Activated CD4-positive, alpha-beta T cell treated with anti-CD3 and anti-CD28 coated beads, Interleukin-2, Interleukin-4, amounts not matched to agents 100 ng/mL and 50 ng/mL, durations not matched to agents 16 hours and 8 hours (primary cell): ENCODE measurements around the gene FAM200C.
A peak's percentile ranks its signal among the peaks of the same experiment; 100 is the strongest.
"Not testable (repeated sequence)": the region's sequence is repeated elsewhere in the genome, so short reads cannot be mapped to it uniquely, and the experiment has no call there.

Source experiments
- DNase-seq: peaks from one replicate; pipeline ENCODE4 v3.0.0-alpha.2; 2020; ENCODE audit warnings: low spot score

The FAM200C gene

GRCh38 chr5:160399402-160400353 is at the start of gene FAM200C:
FAM200C (minus strand) TSS chr5:160400054; CDS start chr5:160395490, 4,564 bp downstream.
- peak; percentile 81 for DNase-seq

GRCh38 chr5:160449458-160449857 is 49.6 kb upstream of the FAM200C start:
- DNase-seq = no peak

GRCh38 chr5:160448886-160449285 is 49.0 kb upstream of the FAM200C start:
- no peak for DNase-seq

DNA sequence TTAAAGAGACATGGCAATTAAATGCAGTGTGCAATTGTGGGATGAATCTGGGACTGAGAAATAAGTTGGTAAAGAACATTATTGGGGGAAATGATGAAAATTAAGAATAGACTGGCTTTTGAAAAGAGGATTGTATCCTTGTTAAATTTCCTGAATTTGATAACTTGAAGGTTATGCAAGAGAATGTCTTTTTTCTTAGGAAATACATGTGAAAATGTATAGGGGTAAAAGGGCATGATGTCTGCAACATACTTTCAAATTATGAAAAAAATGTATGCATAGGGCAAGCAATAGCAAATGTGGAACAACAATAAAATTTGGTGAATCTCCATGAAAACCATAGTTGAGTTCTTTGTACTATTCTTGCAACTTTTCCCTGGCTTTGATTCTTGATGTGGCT is 45.9 kb upstream of the FAM200C start:
- no peak for DNase-seq

- DNase-seq = no peak
Measured at GRCh38 chr5:160445132-160445531, 45.3 kb upstream of the FAM200C start.

DNA sequence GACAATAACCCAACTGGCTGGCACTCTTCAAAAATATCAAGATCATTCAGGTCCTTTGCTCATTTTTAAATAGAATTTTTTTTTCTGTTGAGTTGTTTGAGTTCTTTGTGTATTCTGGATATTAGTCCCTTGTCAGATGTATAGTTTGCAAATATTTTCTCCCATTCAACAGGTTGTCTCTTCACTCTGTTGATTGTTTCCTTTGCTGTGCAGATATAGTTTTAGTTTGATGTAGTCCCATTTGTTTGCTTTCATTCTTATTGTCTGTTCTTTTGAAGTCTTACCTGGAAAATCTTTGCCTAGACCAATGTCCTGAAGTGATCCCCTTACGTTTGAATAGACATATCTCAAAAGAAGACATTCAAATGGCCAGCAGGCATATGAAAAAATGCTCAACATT is 44.6 kb upstream of the FAM200C start:
- no peak for DNase-seq

- DNase-seq = no peak
Measured at GRCh38 chr5:160442824-160443431, 43.1 kb upstream of the FAM200C start.

GRCh38 chr5:160441311-160441781 is 41.5 kb upstream of the FAM200C start:
- no peak for DNase-seq

GRCh38 chr5:160439205-160439600 is 39.3 kb upstream of the FAM200C start:
- peak; percentile 91 for DNase-seq

DNA sequence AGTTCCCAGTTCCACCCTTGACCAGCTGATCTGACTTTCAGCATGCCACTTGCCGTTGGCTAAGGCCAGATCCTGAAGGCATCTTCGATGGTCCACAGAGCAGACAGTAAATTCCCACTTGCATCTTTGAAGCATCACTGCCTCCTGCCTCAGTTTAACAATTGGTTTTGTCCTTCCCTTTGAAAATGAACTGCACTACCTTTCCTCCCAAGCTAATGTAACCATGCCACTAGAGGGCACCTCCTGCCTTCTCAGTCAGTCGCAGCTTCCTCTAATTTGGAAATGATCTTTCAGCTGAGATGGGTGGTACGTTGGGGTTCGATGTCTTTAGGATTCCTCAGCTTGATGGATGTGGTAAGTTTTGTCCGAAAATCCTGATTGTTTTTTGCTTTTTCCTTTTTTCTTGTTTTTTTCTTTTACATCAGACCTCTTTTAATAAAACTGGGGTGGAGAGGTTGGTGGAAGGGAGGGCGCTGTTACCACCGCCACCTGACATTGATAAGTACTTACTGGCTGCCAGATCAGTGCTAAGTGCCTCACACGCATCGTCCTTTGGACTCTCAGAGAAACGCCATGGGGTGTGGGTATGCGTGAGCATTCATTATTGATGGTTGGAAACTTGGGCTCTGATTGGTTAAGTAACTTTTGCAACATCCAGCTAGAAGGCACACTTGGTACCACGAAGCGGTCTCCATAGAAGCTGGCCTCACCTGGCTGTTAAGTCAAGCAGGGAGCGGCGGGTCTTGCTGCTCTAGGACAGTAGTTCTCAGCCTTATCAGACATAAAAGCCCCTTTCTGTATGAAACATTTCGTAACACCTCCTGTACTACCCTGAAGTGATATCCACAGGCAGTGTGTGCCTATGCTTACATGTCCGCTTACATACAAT is 38.7 kb upstream of the FAM200C start:
- peak; percentile 79 for DNase-seq

- no peak for DNase-seq
Measured at GRCh38 chr5:160437271-160437670, 37.4 kb upstream of the FAM200C start.

- not testable (repeated sequence) for DNase-seq
Measured at GRCh38 chr5:160436661-160437060, 36.8 kb upstream of the FAM200C start.

- DNase-seq = no peak
Measured at GRCh38 chr5:160436017-160436416, 36.2 kb upstream of the FAM200C start.

DNA sequence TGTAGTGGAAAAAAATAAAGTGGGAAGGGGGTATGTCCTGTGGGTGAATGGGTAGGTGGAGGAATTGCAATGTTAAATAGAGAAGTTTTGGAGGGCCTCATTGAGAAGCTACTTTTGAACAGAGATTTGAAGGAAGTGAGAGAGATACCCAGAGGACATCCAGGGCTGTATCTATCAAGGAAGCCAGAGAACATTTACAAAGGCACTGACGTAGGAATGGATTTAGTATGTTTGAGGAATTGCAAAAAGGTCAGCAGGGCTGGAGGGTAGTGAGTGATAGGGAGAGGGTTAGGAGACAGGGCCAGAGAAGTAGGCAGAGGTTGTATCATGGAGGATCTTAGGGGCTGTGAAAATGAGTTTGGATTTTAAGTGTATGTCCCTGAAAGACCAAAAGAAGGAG is 35.7 kb upstream of the FAM200C start:
- no peak for DNase-seq

- no peak for DNase-seq
Measured at GRCh38 chr5:160434022-160434531, 34.2 kb upstream of the FAM200C start.

GRCh38 chr5:160432787-160433186 is 32.9 kb upstream of the FAM200C start:
- DNase-seq = no peak

GRCh38 chr5:160432196-160432595 is 32.3 kb upstream of the FAM200C start:
- no peak for DNase-seq

- no peak for DNase-seq
Measured at GRCh38 chr5:160427607-160428006, 27.8 kb upstream of the FAM200C start.

DNA sequence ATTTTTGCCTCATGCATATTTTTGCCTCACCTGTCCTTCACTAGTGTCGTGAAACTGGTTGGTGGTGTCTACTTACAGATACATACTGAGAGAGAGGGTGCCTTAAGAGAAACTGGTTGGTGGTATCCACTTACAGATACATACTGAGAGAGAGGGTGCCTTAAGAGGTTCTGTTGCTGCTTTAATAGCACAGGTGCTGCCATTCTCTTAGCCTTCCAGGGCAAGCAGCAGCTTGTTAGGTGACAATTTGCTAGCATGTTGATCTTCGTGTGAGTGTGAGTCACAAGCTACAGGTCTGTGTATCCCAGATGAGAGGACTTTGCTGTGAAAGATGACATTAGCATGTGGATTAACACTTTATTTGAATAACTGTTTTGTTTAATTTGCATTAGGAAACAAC is 23.2 kb upstream of the FAM200C start:
- no peak for DNase-seq

DNA sequence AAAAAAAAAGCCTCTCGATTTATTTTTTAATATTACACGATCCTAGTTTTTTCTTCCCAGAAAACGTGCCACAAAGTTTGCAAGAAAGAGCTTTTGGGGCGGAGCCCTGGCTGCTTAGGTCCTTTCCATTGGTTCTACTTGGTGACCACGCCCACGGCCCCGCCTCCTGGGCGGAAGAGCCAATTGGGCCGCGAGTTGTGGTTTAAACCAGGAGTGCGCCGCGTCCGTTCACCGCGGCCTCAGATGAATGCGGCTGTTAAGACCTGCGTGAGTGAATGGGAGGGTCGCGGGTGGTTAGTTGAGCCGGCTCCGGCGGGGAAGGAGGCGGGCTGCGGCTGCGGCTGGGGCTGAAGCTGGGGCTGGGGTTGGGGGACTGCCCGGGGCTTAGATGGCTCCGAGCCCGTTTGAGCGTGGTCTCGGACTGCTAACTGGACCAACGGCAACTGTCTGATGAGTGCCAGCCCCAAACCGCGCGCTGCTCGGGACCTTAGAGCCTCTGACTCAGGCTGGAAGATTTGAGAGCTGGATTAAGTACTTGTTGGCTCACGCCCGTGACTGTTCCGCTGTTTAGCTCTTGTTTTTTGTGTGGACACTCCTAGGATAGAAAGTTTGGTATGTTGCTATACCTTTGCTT is 21.9 kb upstream of the FAM200C start, which contains the start of gene PTTG1:
TSS of gene PTTG1 (plus strand) at position 231 of the 634 bp plus-strand sequence. CDS start 458 bp downstream, outside the sequence.
- DNase-seq = peak; percentile 95

DNA sequence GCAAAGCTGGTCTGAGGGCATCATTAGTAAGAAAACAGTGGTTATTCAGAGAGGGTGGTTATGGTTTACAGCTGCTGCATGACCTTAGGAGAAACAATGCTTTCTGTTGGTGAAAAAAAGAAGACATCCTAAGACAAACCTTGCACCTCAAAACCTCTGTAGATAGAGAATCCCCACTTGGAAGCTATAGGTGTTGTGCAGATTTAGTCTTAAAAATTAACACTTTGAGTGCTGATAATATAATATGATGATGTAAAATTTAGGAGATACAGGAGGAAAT is 20.4 kb upstream of the FAM200C start:
- no peak for DNase-seq
